ENCODE results near the gene PREX1.

Gene PREX1

GRCh38 chr20:48617481-48617880 lies 210.3 kb downstream of the PREX1 start:
- Mint-ChIP-seq H3K9me3 (no peaks in the 10 kb centered on the region), H3K27ac (no peak overlapping the region), H3K4me3 (no peak overlapping the region), H3K36me3 (no peaks in the 10 kb centered on the region), H3K27me3 (no peaks in the 10 kb centered on the region), H3K4me1 (peaks cover 7% of the 10 kb centered on the region)
- ATAC-seq (ENCODE audit: low read depth) (no peak), DNase-seq (ENCODE audit: low spot score in 2 of 2) (no peak)

DNA sequence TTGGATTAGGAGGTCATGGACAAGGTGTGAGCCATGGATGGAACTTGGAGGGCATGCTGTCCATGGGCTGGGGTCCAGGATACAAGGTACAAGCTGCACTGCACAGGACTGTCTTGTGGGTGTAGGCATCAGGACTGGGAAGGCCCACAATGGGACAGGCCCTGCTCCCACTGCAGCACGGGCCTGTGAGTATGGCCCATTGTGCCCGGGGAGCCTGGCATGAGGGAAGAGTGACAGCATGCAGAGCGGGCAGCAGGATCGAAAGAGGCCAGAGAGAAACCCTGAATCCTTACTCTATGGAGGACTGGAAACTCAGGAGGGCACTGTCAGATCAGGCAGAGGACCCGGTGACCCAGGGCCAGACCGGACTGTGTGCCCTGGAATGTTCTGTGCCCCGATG lies 211.3 kb downstream of the PREX1 start:
- no peak for ATAC-seq (ENCODE audit: low read depth)
- no peaks in the 10 kb centered on the region for H3K9me3 Mint-ChIP-seq
- no peak for DNase-seq (ENCODE audit: low spot score in 2 of 2)
- H3K4me3 Mint-ChIP-seq, result no peak overlapping the region
- H3K36me3 Mint-ChIP-seq, result no peaks in the 10 kb centered on the region
- H3K27ac Mint-ChIP-seq, result no peak overlapping the region
- H3K4me1 Mint-ChIP-seq, result peaks cover 7% of the 10 kb centered on the region
- no peaks in the 10 kb centered on the region for H3K27me3 Mint-ChIP-seq

DNA sequence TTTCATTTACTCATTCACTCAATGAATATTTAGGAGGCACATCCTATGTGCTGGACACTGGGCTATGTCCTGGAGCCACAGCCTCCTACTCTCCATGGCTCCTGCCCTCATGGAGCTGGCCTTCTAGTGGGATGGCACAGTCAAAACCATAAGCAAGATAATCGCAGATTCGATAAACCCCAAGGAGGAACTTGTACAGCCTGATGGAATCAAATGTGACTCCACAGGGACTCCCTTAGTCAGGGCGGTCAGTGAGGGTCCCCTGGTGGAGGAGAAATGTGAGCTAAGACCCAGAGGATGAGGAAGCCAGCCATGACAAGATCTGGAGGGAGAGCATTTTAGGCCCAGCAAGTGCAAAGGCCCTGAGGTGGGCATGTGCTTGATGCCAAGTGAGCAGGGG lies 211.9 kb downstream of the PREX1 start:
- no peak for DNase-seq (ENCODE audit: low spot score in 2 of 2)
- ATAC-seq (ENCODE audit: low read depth), result no peak
- Mint-ChIP-seq H3K4me1 (peaks cover 4% of the 10 kb centered on the region), H3K4me3 (no peak overlapping the region), H3K27me3 (no peaks in the 10 kb centered on the region), H3K36me3 (no peaks in the 10 kb centered on the region), H3K27ac (no peak overlapping the region), H3K9me3 (no peaks in the 10 kb centered on the region)

DNA sequence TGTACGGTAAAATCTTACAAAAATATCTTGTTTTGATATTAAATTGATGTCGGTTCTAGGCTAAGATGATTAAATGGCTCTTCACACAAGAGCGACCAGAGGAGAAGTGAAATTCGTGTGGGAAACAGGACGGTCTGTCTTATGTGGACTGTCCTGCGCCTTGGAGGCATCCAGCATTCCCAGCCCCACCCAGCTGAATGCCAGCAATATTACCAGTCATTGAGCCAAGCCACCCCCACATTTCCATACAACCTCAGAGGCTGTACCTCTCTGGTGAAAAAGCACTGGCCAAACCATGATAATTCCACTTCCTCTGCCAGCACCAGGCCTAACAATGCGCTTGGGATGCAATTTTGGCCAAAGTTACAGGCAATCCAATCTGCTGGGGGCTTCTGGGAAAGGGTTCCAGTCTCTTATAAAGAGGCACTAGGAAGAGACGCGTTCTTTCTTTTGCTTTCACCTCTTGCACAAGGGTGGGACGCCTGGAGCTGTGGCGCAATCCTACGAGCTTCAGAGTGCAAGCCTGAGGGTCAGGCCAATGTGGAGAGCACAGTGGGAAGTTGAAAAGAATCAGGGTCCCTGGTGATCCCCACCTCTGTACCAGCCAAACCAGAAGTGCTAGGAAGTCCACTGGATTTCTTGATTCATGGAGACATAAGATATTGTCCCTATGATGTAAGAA lies 213.1 kb downstream of the PREX1 start:
- H3K27ac Mint-ChIP-seq, result no peak overlapping the region
- H3K4me1 Mint-ChIP-seq, result peaks cover 4% of the 10 kb centered on the region
- H3K27me3 Mint-ChIP-seq, result no peaks in the 10 kb centered on the region
- no peak for DNase-seq (ENCODE audit: low spot score in 2 of 2)
- ATAC-seq (ENCODE audit: low read depth), result no peak
- H3K4me3 Mint-ChIP-seq, result no peak overlapping the region
- H3K9me3 Mint-ChIP-seq, result peaks cover 1% of the 10 kb centered on the region
- H3K36me3 Mint-ChIP-seq, result no peaks in the 10 kb centered on the region

DNA sequence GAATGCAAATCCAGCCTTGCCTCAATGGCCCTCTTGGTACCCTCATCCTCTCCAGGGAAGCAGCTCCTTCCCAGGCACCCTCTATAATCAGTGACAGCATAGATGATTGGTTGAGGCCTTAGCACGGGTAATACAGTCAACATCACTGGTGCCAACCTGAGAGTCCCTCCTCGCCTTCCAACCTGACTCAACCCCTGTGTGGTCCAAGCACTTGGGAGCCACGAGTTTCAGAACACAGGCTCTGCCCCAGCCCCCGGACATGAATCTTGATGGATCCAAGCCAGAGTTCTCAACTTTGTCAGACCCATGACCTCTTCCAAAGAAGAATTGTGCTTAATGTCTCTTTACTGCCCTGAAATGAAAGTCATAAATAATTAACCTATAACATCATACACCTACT lies 213.9 kb downstream of the PREX1 start:
- no peak for ATAC-seq (ENCODE audit: low read depth)
- H3K27ac Mint-ChIP-seq, result no peak overlapping the region
- no peaks in the 10 kb centered on the region for H3K36me3 Mint-ChIP-seq
- H3K27me3 Mint-ChIP-seq, result no peaks in the 10 kb centered on the region
- no peak for DNase-seq (ENCODE audit: low spot score in 2 of 2)
- no peak overlapping the region for H3K4me3 Mint-ChIP-seq
- H3K4me1 Mint-ChIP-seq, result peaks cover 4% of the 10 kb centered on the region
- H3K9me3 Mint-ChIP-seq, result peaks cover 1% of the 10 kb centered on the region

GRCh38 chr20:48612335-48612734 lies 215.5 kb downstream of the PREX1 start:
- H3K36me3 Mint-ChIP-seq, result no peaks in the 10 kb centered on the region

DNA sequence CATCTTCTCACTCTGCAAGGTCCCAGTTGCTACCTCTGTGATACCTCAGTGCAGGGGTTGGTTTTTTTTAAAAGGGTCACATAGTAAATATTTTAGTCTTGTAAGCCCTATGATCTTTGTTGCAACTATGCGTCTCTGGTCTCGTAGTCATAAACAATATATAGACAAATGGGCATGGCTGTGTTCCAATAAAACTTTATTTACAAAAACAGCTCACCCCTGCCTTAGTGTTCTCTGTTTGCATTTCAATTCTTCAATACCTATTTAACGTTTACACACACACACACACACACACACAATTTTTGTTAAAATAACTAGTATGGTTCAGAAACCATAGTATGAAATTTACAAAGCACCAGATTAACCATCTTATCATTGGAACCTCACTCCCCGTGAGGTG lies 216.8 kb downstream of the PREX1 start:
- no peaks in the 10 kb centered on the region for H3K27me3 Mint-ChIP-seq
- no peak overlapping the region for H3K27ac Mint-ChIP-seq
- peaks cover 1% of the 10 kb centered on the region for H3K9me3 Mint-ChIP-seq
- ATAC-seq (ENCODE audit: low read depth), result no peak
- H3K4me3 Mint-ChIP-seq, result no peak overlapping the region
- H3K36me3 Mint-ChIP-seq, result no peaks in the 10 kb centered on the region
- DNase-seq (ENCODE audit: low spot score in 2 of 2), result no peak
- peaks cover 4% of the 10 kb centered on the region for H3K4me1 Mint-ChIP-seq

More at GRCh38 chr20:48612335-48612734, 215.5 kb downstream of the PREX1 start:
- peaks cover 1% of the 10 kb centered on the region for H3K9me3 Mint-ChIP-seq
- peaks cover 4% of the 10 kb centered on the region for H3K4me1 Mint-ChIP-seq
- no peak for ATAC-seq (ENCODE audit: low read depth)
- no peak for DNase-seq (ENCODE audit: low spot score in 2 of 2)
- H3K27me3 Mint-ChIP-seq, result no peaks in the 10 kb centered on the region
- no peak overlapping the region for H3K4me3 Mint-ChIP-seq
- no peak overlapping the region for H3K27ac Mint-ChIP-seq

GRCh38 chr20:48609491-48609978 lies 218.3 kb downstream of the PREX1 start:
- DNase-seq (ENCODE audit: low spot score in 2 of 2), result no peak

GRCh38 chr20:48608756-48609155 lies 219.0 kb downstream of the PREX1 start:
- no peaks in the 10 kb centered on the region for H3K36me3 Mint-ChIP-seq
- H3K9me3 Mint-ChIP-seq, result peaks cover 1% of the 10 kb centered on the region
- H3K4me3 Mint-ChIP-seq, result no peak overlapping the region
- peaks cover 4% of the 10 kb centered on the region for H3K4me1 Mint-ChIP-seq
- ATAC-seq (ENCODE audit: low read depth) (no peak), DNase-seq (ENCODE audit: low spot score in 2 of 2) (no peak)
- H3K27ac Mint-ChIP-seq, result no peak overlapping the region
- H3K27me3 Mint-ChIP-seq, result peaks cover 2% of the 10 kb centered on the region

More at GRCh38 chr20:48609491-48609978, 218.3 kb downstream of the PREX1 start:
- peak; percentile 34 for ATAC-seq (ENCODE audit: low read depth)
- Mint-ChIP-seq H3K27me3 (peaks cover 2% of the 10 kb centered on the region), H3K9me3 (peaks cover 1% of the 10 kb centered on the region), H3K4me1 (peaks cover 4% of the 10 kb centered on the region), H3K27ac (peak overlapping the region; percentile 10), H3K36me3 (no peaks in the 10 kb centered on the region), H3K4me3 (no peak overlapping the region)

DNA sequence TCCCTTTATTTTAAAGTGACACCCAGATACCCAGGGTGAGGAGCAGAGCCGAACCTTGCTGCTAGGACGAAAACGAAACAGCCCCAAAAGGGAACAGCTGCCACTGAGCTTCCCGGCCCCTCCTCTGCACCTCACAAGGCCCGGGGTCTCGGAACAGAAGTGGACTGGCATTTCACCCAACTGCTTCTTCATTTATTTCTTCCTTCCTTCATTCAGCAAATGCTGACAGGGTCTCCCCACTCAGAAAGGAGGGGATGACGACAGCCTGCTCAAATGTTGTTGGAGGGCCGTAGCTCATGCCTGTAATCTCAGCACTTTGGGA lies 220.3 kb downstream of the PREX1 start:
- H3K4me3 Mint-ChIP-seq, result no peak overlapping the region
- H3K27me3 Mint-ChIP-seq, result peaks cover 4% of the 10 kb centered on the region
- H3K4me1 Mint-ChIP-seq, result peaks cover 4% of the 10 kb centered on the region
- H3K36me3 Mint-ChIP-seq, result no peaks in the 10 kb centered on the region
- no peak overlapping the region for H3K27ac Mint-ChIP-seq
- ATAC-seq (ENCODE audit: low read depth) (no peak), DNase-seq (ENCODE audit: low spot score in 2 of 2) (no peak)
- H3K9me3 Mint-ChIP-seq, result peaks cover 1% of the 10 kb centered on the region

DNA sequence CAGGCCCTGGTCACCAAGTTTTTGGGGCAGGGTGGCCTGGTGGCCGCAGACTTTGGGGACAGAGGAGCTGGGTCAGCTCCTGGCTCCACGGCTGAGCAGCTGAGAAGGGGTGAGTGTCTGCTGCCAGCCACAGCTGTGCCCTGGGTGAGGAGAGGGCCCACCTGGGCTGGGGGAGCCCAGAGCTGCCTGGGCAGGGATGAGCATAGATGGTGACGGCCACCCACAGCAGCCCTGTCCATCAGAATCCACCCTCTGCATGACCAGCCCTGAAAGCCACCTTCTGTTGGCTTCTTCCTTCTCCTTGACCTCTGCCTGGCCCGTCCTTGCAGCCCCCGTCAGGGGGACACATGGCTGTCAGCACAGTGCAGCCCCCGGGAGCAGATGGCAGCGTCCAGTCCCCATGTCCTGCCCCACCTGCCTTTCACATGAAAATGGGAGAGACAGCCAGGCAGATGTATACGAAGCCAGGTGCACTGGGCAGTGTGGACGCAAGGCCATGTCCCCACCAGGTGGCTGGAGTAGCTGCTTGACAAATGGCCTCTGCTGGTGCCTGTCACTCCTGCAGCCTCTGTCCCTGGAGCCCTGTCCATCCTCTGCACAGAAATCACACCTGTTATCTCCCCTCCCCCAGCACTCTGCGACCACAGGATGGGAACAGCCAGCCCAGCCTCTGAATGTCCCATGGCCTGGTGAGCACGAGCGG lies 220.8 kb downstream of the PREX1 start:
- DNase-seq (ENCODE audit: low spot score in 2 of 2) (no peak), ATAC-seq (ENCODE audit: low read depth) (no peak)
- H3K27ac Mint-ChIP-seq, result no peak overlapping the region
- peaks cover 4% of the 10 kb centered on the region for H3K4me1 Mint-ChIP-seq
- peaks cover 1% of the 10 kb centered on the region for H3K9me3 Mint-ChIP-seq
- peaks cover 4% of the 10 kb centered on the region for H3K27me3 Mint-ChIP-seq
- no peaks in the 10 kb centered on the region for H3K36me3 Mint-ChIP-seq
- no peak overlapping the region for H3K4me3 Mint-ChIP-seq

GRCh38 chr20:48606172-48606840 lies 221.5 kb downstream of the PREX1 start:
- H3K27me3 Mint-ChIP-seq, result peaks cover 5% of the 10 kb centered on the region
- ATAC-seq (ENCODE audit: low read depth) (no peak), DNase-seq (ENCODE audit: low spot score in 2 of 2) (no peak)
- H3K9me3 Mint-ChIP-seq, result peaks cover 1% of the 10 kb centered on the region
- no peak overlapping the region for H3K27ac Mint-ChIP-seq
- H3K4me1 Mint-ChIP-seq, result peaks cover 4% of the 10 kb centered on the region
- no peaks in the 10 kb centered on the region for H3K36me3 Mint-ChIP-seq
- no peak overlapping the region for H3K4me3 Mint-ChIP-seq

DNA sequence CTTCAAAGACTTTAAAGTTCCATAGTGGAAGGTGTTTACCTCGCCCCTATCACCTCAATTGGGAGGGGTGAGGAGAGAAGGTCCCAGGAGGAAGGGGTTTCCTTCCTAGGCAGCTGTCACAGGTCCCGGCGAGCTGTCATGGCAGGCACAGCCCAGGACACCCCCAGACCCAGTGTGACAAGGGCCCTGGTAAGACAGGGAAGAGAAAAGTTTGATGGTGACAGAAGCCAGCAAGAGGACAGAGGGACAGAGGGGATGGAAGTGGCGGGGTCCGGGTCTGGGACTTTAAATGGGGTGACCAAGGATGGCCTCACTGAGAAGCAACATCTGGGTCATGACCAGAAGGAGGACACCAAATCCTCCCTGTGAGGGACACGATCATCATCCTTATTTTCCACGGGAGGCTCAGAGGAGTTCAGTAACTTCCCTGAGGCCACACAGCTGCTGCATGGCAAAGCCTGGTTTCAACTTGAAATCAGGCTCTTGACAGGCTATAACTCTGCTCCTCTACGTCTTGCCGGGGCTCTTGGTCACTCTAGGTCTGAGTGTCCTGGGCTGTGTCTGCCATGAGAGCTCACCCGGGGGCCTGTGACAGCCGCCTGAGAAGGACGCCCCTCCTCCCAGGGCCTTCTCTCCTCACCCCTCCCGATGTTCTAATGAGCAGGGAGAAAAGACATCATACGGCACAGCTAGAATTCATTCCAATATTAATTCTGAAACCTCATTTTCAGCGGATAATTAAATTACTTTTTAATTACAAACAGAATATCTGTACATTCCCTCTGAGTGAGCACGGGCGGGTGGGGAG lies 222.2 kb downstream of the PREX1 start:
- H3K27ac Mint-ChIP-seq, result no peak overlapping the region
- no peak for ATAC-seq (ENCODE audit: low read depth)
- no peaks in the 10 kb centered on the region for H3K9me3 Mint-ChIP-seq

DNA sequence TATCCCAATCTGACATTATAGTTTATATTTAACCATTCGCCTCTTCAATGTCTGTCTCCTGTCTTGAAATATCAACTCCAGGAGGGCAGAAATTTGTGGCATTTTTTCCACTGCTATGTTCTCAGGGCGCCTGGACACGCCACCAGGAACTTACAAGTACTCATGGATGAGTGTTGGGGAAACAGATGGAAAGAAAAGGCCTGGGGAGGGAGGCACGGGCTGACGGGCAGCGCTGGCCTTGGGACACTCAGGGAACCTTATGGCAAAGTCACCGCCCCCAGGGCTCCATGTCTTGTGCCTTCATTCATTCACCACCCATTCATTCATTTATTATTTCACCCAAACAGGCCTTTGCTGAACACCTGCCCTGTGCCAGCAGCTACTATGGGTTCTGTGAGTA lies 222.9 kb downstream of the PREX1 start:
- Mint-ChIP-seq H3K4me3 (no peak overlapping the region), H3K36me3 (no peaks in the 10 kb centered on the region), H3K4me1 (peaks cover 7% of the 10 kb centered on the region), H3K9me3 (no peaks in the 10 kb centered on the region), H3K27ac (no peak overlapping the region), H3K27me3 (peaks cover 8% of the 10 kb centered on the region)
- no peak for DNase-seq (ENCODE audit: low spot score in 2 of 2)
- no peak for ATAC-seq (ENCODE audit: low read depth)

More for the DNA sequence above, 222.2 kb downstream of the PREX1 start:
- Mint-ChIP-seq H3K36me3 (no peaks in the 10 kb centered on the region), H3K4me3 (no peak overlapping the region), H3K27me3 (peaks cover 8% of the 10 kb centered on the region), H3K4me1 (peaks cover 6% of the 10 kb centered on the region)
- no peak for DNase-seq (ENCODE audit: low spot score in 2 of 2)
